ENCODE data around the gene EDA.

DNA sequence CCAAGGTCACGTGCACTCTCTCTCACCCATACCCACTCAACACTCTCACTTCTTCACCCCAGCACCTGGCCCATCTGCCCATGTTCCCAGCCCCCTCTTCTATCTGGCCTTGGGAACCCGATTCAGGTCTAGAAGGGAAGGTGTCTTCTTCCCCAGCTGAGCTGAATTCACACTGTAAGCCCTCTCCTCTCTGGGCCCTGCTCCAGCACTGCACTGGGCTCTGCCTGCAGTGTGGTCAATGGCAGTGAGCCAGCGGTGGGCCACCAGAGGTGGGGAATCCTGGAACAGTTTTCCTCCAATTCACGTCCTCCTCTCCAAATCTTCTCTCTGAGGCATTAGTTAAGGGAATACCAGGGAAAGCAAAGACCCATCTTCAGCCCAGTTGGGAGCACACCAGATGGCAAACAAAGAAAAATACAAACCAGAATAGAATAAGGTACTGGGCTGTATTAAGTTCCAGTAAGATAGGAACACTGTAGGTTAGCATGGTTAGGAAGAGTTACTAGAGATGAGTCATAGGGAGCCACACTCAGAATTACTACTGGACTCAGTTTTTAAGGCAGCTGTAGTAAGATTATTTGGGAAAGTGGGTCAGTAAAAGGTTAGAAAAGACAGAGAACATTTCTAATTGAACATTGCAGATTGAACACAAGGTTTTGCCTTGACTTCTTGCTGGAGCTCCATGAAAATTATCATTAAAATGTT, 428.8 kb downstream of the EDA start:
- TF ChIP-seq, protein P1, sequence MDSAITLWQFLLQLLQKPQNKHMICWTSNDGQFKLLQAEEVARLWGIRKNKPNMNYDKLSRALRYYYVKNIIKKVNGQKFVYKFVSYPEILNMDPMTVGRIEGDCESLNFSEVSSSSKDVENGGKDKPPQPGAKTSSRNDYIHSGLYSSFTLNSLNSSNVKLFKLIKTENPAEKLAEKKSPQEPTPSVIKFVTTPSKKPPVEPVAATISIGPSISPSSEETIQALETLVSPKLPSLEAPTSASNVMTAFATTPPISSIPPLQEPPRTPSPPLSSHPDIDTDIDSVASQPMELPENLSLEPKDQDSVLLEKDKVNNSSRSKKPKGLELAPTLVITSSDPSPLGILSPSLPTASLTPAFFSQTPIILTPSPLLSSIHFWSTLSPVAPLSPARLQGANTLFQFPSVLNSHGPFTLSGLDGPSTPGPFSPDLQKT (CRISPR knock-in tag; IDR thresholded peaks at IDR 0.05; ENCODE audit: borderline replicate concordance): no peak
- no peak for TF ChIP-seq SNAPC2 (CRISPR knock-in tag; IDR thresholded peaks at IDR 0.05)
